GM10847 (cell line): Measurements from ENCODE around the gene C11orf52.

Experiments
- POLR2A ChIP-seq: IDR thresholded peaks from 2 replicates; pipeline ENCODE4 v1.6.1; 2011; ENCODE audit not compliant: insufficient read length; ENCODE audit errors: extremely low read depth

Gene C11orf52

GRCh38 chr11:111909378-111909777 lies 9.3 kb upstream of the C11orf52 start:
- no peak for TF ChIP-seq POLR2A

GRCh38 chr11:111910676-111911562 lies 7.8 kb upstream of the C11orf52 start:
- TF ChIP-seq POLR2A = no peak

- TF ChIP-seq POLR2A = no peak
Measured at GRCh38 chr11:111911563-111912401, 6.9 kb upstream of the C11orf52 start, which contains the start of gene CRYAB. Gene CRYAB, minus strand, starts transcription at chr11:111911770. Its CDS starts 46 bp downstream, at chr11:111911724.

GRCh38 chr11:111912535-111912934 lies 6.2 kb upstream of the C11orf52 start, which contains the start of gene HSPB2:
Gene HSPB2, plus strand, starts transcription at chr11:111912734. Its CDS starts 96 bp downstream, at chr11:111912830.
- TF ChIP-seq POLR2A = no peak

- TF ChIP-seq POLR2A = no peak
Measured at GRCh38 chr11:111913031-111913861, 5.5 kb upstream of the C11orf52 start.

- TF ChIP-seq POLR2A = no peak
Measured at GRCh38 chr11:111913997-111914396, 4.7 kb upstream of the C11orf52 start.

- no peak for TF ChIP-seq POLR2A
Measured at GRCh38 chr11:111916768-111917167, 1.9 kb upstream of the C11orf52 start.

- no peak for TF ChIP-seq POLR2A
Measured at GRCh38 chr11:111917312-111917711, 1.4 kb upstream of the C11orf52 start.

- TF ChIP-seq POLR2A = no peak
Measured at GRCh38 chr11:111917788-111918187, 925 bp upstream of the C11orf52 start.

- TF ChIP-seq POLR2A = no peak
Measured at GRCh38 chr11:111920908-111921307, 2.2 kb downstream of the C11orf52 start.

- no peak for TF ChIP-seq POLR2A
Measured at GRCh38 chr11:111921541-111922230, 3.0 kb downstream of the C11orf52 start.

GRCh38 chr11:111922803-111923202 lies 4.1 kb downstream of the C11orf52 start:
- TF ChIP-seq POLR2A = no peak

GRCh38 chr11:111923351-111923788 lies 4.7 kb downstream of the C11orf52 start:
- no peak for TF ChIP-seq POLR2A

GRCh38 chr11:111923951-111924350 lies 5.2 kb downstream of the C11orf52 start:
- TF ChIP-seq POLR2A = no peak
